A549 (cell line): ENCODE results near the gene RCN2. TPM values are rescaled to one million over a fixed set of nuclear protein-coding genes. Genes with fewer than 3 reads are reported as not detected.
A peak's percentile ranks its signal among the peaks of the same experiment; 100 is the strongest.

Experiments used
- ATAC-seq, 2 experiments: fragments of 200-7000 bp in 1 of 2; fragments of >200 bp in 1 of 2; cut with Nextera tagmentation in 1 of 2; cut with Tn5 transposase in 1 of 2; 3 replicates each; pipeline versions ENCODE4 v1.8.0 to v1.9.1; 2018 to 2020; ENCODE audit warnings: mild to moderate bottlenecking in 1 of 2, moderate library complexity in 1 of 2
- CTCF ChIA-PET: fragments of 300-600 bp; sonication (Branson Sonifier 250); formaldehyde crosslinking; extraction: SDS; loops from one replicate; lab custom pipeline; 2021; ENCODE audit warnings: antibody characterized with exemption, inconsistent platforms; lab: Yijun Ruan, JAX
- POLR2A ChIA-PET: fragments of 350-600 bp; formaldehyde crosslinking; extraction: SDS; loops from one replicate; lab custom pipeline; 2021; ENCODE audit warnings: antibody characterized with exemption, inconsistent platforms; lab: Yijun Ruan, JAX
- DNase-seq, 2 experiments: peaks; one replicate each; pipeline versions ENCODE4 v3.0.0 to v3.0.0-alpha.2; 2011 to 2016; ENCODE audit warnings: low read depth in 1 of 2, low spot score in 1 of 2
- FAIRE-seq: peaks from 2 replicates; lab custom pipeline; 2011; peaks lifted over from hg19 to GRCh38; lab: Jason Lieb, UNC
- H3K27ac ChIP-seq, 2 experiments: fragments of >200 bp; sonication (Bioruptor Twin); formaldehyde crosslinking; 3 replicates each; pipeline ENCODE4 v1.5.1; 2016 to 2017
- H3K4me1 ChIP-seq: fragments of >200 bp; sonication (Bioruptor Twin); formaldehyde crosslinking; 3 replicates; pipeline ENCODE4 v1.6.1; 2016
- H3K4me2 ChIP-seq: fragments of >200 bp; sonication (Bioruptor Twin); formaldehyde crosslinking; 3 replicates; pipeline ENCODE4 v1.6.1; 2016
- H3K4me3 ChIP-seq: fragments of >200 bp; sonication (Bioruptor Twin); formaldehyde crosslinking; 3 replicates; pipeline ENCODE4 v1.5.1; 2016
- H3K9me3 ChIP-seq: fragments of >200 bp; sonication (Bioruptor Twin); formaldehyde crosslinking; 3 replicates; pipeline ENCODE4 v1.6.1; 2016
- CHD2 ChIP-seq: fragments of 150-350 bp; IDR thresholded peaks from 2 replicates; pipeline ENCODE4 v1.6.1; 2014; ENCODE audit warnings: low read length; ENCODE audit not compliant: partially characterized antibody
- ESRRA ChIP-seq: fragments of 150-350 bp; IDR thresholded peaks from 2 replicates; pipeline ENCODE4 v1.6.1; 2014; ENCODE audit warnings: mild to moderate bottlenecking, low read length, borderline replicate concordance
- HDAC2 ChIP-seq: fragments of 200-600 bp; sonication (generic); IDR thresholded peaks from 2 replicates; pipeline ENCODE4 v1.6.1; 2016
- JUNB ChIP-seq: fragments of >200 bp; sonication (Bioruptor Twin); formaldehyde crosslinking; IDR thresholded peaks from 2 replicates; pipeline ENCODE4 v1.6.1; 2016
- NPAS2 ChIP-seq: fragments of 250-450 bp; sonication (Bioruptor Pico); IDR thresholded peaks from 2 replicates; pipeline ENCODE4 v1.8.0; 2022; ENCODE audit warnings: mild to moderate bottlenecking, moderate library complexity, borderline replicate concordance
- RAD21 ChIP-seq, 2 experiments: fragments of >200 bp in 1 of 2; sonication (Bioruptor Twin) in 1 of 2; formaldehyde crosslinking in 1 of 2; IDR thresholded peaks in 1 of 2; conservative IDR thresholded peaks in 1 of 2; 2 replicates in 1 of 2; 3 replicates in 1 of 2; pipeline ENCODE4 v1.6.1; 2012 to 2018; ENCODE audit warnings: inconsistent platforms in 1 of 2
- ZSCAN20 ChIP-seq: fragments of 250-450 bp; sonication (Bioruptor Pico); IDR thresholded peaks from 2 replicates; pipeline ENCODE4 v1.8.0; 2022; ENCODE audit warnings: mild to moderate bottlenecking, moderate library complexity
- WGBS: methylation state at CpG from one replicate; pipeline ENCODE4 v1.1.6; 2017; ENCODE audit errors: missing lambda C conversion rate; 5-methylcytosine and 5-hydroxymethylcytosine counted together
- polyA plus RNA-seq, 4 experiments: library from polyadenylated mRNA; depleted of rRNA in 3 of 4; stranded (reverse); fragments of >200 nt; fragmentation: RNase III in 1 of 4; extraction: RNeasy Plus Mini Kit Qiagen cat#74134 plus additional on column Dnase treatment in 1 of 4; gene quantifications; 2 replicates in 3 of 4; 3 replicates in 1 of 4; pipeline ENCODE4 v1.2.3, GENCODE V29; 2011 to 2017
- TF ChIP-seq, protein P1 (sequence below): IDR thresholded peaks from 2 replicates; pipeline ENCODE4 v1.6.1; 2012
- TF ChIP-seq, protein P2 (sequence below): fragments of 200-600 bp; sonication (generic); IDR thresholded peaks from 2 replicates; pipeline ENCODE4 v1.6.1; 2016; ENCODE audit warnings: antibody characterized with exemption, mild to moderate bottlenecking, moderate library complexity
- TF ChIP-seq, protein P3 (sequence below): fragments of 150-350 bp; IDR thresholded peaks from 2 replicates; pipeline ENCODE4 v1.6.1; 2014; ENCODE audit warnings: low read depth, mild to moderate bottlenecking, low read length
- TF ChIP-seq, protein P4 (sequence below): IDR thresholded peaks from 2 replicates; pipeline ENCODE4 v1.6.1; 2012; ENCODE audit warnings: low read depth, borderline replicate concordance
- TF ChIP-seq, protein P5 (sequence below): fragments of >200 bp; sonication (Bioruptor Twin); formaldehyde crosslinking; IDR thresholded peaks from 3 replicates; pipeline ENCODE4 v1.6.1; 2016
- TF ChIP-seq, protein P6 (sequence below): fragments of >200 bp; sonication (Bioruptor Twin); formaldehyde crosslinking; IDR thresholded peaks from 3 replicates; pipeline ENCODE4 v1.5.1; 2016

RCN2 gene
- polyA plus RNA-seq, 2 of the 4 experiments (the other 2 are of a cell fraction) = 81.3 to 152 TPM

DNA sequence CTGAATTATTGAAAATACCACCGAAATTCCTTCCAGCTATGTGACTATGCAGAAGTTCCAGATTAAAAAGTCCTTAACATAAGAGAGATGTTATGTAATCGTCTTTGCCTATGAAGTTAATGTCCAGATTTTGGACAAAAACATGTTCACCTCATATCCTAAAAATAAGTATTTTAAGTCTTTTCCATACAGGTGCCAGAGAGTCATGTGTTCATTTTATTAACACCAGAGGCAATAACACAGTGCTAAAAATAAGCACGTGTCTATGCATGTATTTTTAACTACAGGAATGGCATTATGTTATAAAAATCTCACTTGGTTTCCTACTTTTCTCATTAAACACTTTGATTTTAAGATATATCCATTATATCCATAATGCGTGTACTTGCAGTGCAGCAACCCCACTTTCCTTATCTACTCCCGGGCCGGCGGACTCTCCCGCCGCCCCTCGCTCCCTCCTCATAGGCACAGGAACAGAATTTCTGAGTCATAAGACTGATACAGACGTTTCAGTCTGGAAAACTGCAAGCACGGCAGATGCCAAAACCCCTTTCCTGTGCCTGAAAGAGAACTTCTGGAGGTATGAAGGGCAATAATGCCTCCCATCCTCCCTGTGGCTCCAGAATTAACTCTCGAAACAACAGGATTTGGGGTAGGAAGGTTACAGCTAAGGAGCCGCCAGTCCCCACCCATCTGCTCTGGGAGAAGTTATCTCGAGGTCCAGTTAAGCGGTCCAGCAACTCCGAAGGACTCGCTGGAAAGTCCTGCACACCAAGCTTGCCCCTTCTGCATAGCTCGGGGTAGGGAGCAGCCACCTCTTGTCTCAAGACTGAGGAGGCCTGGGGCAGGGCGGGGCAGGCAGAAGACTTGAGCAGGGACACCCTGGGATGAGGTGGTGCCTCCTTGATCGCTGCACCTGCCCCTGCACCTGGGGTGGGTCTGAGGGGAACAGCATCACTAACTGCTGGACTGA is 41.1 kb downstream of the RCN2 start:
- Histone ChIP-seq H3K9me3 (no peaks in the 10 kb centered on the region), H3K27ac (no peak overlapping the region), H3K4me3 (no peak overlapping the region), H3K4me2 (no peak overlapping the region), H3K4me1 (no peaks in the 10 kb centered on the region)
- FAIRE-seq = no peak
- TF ChIP-seq ZSCAN20 (no peak), NPAS2 (CRISPR knock-in tag) (no peak), JUNB (no peak), HDAC2 (no peak), ESRRA (no peak), CHD2 (no peak)
- TF ChIP-seq, protein P1, sequence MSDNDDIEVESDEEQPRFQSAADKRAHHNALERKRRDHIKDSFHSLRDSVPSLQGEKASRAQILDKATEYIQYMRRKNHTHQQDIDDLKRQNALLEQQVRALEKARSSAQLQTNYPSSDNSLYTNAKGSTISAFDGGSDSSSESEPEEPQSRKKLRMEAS = no peak
- TF ChIP-seq, protein P2, sequence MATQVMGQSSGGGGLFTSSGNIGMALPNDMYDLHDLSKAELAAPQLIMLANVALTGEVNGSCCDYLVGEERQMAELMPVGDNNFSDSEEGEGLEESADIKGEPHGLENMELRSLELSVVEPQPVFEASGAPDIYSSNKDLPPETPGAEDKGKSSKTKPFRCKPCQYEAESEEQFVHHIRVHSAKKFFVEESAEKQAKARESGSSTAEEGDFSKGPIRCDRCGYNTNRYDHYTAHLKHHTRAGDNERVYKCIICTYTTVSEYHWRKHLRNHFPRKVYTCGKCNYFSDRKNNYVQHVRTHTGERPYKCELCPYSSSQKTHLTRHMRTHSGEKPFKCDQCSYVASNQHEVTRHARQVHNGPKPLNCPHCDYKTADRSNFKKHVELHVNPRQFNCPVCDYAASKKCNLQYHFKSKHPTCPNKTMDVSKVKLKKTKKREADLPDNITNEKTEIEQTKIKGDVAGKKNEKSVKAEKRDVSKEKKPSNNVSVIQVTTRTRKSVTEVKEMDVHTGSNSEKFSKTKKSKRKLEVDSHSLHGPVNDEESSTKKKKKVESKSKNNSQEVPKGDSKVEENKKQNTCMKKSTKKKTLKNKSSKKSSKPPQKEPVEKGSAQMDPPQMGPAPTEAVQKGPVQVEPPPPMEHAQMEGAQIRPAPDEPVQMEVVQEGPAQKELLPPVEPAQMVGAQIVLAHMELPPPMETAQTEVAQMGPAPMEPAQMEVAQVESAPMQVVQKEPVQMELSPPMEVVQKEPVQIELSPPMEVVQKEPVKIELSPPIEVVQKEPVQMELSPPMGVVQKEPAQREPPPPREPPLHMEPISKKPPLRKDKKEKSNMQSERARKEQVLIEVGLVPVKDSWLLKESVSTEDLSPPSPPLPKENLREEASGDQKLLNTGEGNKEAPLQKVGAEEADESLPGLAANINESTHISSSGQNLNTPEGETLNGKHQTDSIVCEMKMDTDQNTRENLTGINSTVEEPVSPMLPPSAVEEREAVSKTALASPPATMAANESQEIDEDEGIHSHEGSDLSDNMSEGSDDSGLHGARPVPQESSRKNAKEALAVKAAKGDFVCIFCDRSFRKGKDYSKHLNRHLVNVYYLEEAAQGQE = no peak
- TF ChIP-seq, protein P3, sequence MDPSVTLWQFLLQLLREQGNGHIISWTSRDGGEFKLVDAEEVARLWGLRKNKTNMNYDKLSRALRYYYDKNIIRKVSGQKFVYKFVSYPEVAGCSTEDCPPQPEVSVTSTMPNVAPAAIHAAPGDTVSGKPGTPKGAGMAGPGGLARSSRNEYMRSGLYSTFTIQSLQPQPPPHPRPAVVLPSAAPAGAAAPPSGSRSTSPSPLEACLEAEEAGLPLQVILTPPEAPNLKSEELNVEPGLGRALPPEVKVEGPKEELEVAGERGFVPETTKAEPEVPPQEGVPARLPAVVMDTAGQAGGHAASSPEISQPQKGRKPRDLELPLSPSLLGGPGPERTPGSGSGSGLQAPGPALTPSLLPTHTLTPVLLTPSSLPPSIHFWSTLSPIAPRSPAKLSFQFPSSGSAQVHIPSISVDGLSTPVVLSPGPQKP = no peak
- TF ChIP-seq, protein P4, sequence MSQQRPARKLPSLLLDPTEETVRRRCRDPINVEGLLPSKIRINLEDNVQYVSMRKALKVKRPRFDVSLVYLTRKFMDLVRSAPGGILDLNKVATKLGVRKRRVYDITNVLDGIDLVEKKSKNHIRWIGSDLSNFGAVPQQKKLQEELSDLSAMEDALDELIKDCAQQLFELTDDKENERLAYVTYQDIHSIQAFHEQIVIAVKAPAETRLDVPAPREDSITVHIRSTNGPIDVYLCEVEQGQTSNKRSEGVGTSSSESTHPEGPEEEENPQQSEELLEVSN = no peak
- ATAC-seq = peak in 1 of 2 experiments; percentile 50; a peak in 3 of 6 replicates
- ChIA-PET CTCF (interaction anchor here (0.7 to 2.3 kb wide), 8 partner anchors 7 to 133 kb away, joined by 3 to 11 read pairs (median 4); no protein-coding TSS in a partner anchor), POLR2A (interaction anchor here (1.0 kb wide), 1 partner anchor 41 kb away, joined by 3 read pairs; the partner anchor contains the start of gene RCN2)
- WGBS = 58% methylated on average over 21 of the region's 21 CpGs
- DNase-seq = no peak

DNA sequence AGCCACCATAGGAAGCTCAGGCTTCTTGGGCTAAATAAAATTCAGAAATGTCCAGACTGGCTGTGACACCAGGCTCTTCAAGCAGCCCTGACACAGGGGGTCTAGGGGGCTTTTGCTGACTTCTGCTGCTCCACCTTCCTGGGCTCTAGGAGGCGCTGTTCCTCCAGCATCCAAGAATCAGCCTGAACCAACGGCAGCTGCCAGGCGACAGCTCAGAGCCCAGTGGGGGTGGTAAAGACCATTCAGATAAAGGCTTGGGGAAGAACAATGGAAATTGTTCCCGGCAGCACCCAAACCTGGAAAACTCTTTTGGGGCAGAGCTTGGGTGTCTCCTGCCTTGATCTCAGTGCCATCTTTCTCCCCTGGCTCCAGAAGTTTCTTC is 41.8 kb downstream of the RCN2 start:
- DNase-seq (peak in 1 of 2 experiments; percentile 45), FAIRE-seq (no peak), ATAC-seq (peak in 1 of 2 experiments; percentile 72; a peak in 3 of 6 replicates)
- no peak overlapping the region for H3K4me2 ChIP-seq
- H3K27ac ChIP-seq = no peak overlapping the region
- 0 out of 3 replicates have a peak, but pooled peaks cover 3% of the 10 kb centered on the region for H3K9me3 ChIP-seq
- CTCF ChIA-PET = interaction anchor here (0.7 to 2.3 kb wide), 7 partner anchors 9 to 132 kb away, joined by 3 to 11 read pairs (median 3); no protein-coding TSS in a partner anchor
- H3K4me3 ChIP-seq = no peak overlapping the region
- POLR2A ChIA-PET = no interaction called here
- H3K4me1 ChIP-seq = no peaks in the 10 kb centered on the region
- peak in 1 of 2 experiments; percentile 64; a peak in 3 of 5 replicates for TF ChIP-seq RAD21 (conservative IDR thresholded peaks at IDR 0.05 in 1 of 2, IDR thresholded peaks at IDR 0.05 in 1 of 2)
- TF ChIP-seq, protein P5, sequence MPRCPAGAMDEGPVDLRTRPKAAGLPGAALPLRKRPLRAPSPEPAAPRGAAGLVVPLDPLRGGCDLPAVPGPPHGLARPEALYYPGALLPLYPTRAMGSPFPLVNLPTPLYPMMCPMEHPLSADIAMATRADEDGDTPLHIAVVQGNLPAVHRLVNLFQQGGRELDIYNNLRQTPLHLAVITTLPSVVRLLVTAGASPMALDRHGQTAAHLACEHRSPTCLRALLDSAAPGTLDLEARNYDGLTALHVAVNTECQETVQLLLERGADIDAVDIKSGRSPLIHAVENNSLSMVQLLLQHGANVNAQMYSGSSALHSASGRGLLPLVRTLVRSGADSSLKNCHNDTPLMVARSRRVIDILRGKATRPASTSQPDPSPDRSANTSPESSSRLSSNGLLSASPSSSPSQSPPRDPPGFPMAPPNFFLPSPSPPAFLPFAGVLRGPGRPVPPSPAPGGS = no peak
- TF ChIP-seq, protein P6, sequence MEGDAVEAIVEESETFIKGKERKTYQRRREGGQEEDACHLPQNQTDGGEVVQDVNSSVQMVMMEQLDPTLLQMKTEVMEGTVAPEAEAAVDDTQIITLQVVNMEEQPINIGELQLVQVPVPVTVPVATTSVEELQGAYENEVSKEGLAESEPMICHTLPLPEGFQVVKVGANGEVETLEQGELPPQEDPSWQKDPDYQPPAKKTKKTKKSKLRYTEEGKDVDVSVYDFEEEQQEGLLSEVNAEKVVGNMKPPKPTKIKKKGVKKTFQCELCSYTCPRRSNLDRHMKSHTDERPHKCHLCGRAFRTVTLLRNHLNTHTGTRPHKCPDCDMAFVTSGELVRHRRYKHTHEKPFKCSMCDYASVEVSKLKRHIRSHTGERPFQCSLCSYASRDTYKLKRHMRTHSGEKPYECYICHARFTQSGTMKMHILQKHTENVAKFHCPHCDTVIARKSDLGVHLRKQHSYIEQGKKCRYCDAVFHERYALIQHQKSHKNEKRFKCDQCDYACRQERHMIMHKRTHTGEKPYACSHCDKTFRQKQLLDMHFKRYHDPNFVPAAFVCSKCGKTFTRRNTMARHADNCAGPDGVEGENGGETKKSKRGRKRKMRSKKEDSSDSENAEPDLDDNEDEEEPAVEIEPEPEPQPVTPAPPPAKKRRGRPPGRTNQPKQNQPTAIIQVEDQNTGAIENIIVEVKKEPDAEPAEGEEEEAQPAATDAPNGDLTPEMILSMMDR = peak; percentile 37
- WGBS = 40% methylated on average over 4 of the region's 4 CpGs
